Neutrophil (primary cell): ENCODE results near the gene CRYBB2.

Experiments used
- H3K27ac ChIP-seq: fragments of 200-600 bp; sonication (generic); 2 replicates; pipeline ENCODE4 v1.5.1; 2016; ENCODE audit warnings: mild to moderate bottlenecking, moderate library complexity
- H3K27me3 ChIP-seq: fragments of 200-600 bp; sonication (generic); 2 replicates; pipeline ENCODE4 v1.6.0; 2016; ENCODE audit warnings: mild to moderate bottlenecking
- H3K36me3 ChIP-seq: fragments of 200-600 bp; sonication (generic); 2 replicates; pipeline ENCODE4 v1.5.1; 2017
- H3K4me1 ChIP-seq, 2 experiments: fragments of 200-600 bp in 1 of 2; sonication (generic) in 1 of 2; 1 replicate in 1 of 2; 2 replicates in 1 of 2; pipeline versions ENCODE4 v1.5.1 to v1.6.1; 2013 to 2016; ENCODE audit warnings: low read depth in 1 of 2, low read length in 1 of 2, mild to moderate bottlenecking in 1 of 2, moderate library complexity in 1 of 2; ENCODE audit not compliant: control insufficient read depth in 1 of 2, insufficient read depth in 1 of 2
- H3K4me3 ChIP-seq, 2 experiments: fragments of 200-600 bp in 1 of 2; sonication (generic) in 1 of 2; 1 replicate in 1 of 2; 2 replicates in 1 of 2; pipeline ENCODE4 v1.5.1; 2013 to 2016; ENCODE audit warnings: low read depth in 1 of 2, low read length in 1 of 2, mild to moderate bottlenecking in 1 of 2, moderate library complexity in 1 of 2
- H3K9me3 ChIP-seq: fragments of 200-600 bp; sonication (generic); 2 replicates; pipeline ENCODE4 v1.5.1; 2016
- CTCF ChIP-seq: fragments of 200-600 bp; sonication (generic); IDR thresholded peaks from 2 replicates; pipeline ENCODE4 v1.5.1; 2016; ENCODE audit warnings: antibody characterized with exemption

Gene CRYBB2, protein sequence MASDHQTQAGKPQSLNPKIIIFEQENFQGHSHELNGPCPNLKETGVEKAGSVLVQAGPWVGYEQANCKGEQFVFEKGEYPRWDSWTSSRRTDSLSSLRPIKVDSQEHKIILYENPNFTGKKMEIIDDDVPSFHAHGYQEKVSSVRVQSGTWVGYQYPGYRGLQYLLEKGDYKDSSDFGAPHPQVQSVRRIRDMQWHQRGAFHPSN

DNA sequence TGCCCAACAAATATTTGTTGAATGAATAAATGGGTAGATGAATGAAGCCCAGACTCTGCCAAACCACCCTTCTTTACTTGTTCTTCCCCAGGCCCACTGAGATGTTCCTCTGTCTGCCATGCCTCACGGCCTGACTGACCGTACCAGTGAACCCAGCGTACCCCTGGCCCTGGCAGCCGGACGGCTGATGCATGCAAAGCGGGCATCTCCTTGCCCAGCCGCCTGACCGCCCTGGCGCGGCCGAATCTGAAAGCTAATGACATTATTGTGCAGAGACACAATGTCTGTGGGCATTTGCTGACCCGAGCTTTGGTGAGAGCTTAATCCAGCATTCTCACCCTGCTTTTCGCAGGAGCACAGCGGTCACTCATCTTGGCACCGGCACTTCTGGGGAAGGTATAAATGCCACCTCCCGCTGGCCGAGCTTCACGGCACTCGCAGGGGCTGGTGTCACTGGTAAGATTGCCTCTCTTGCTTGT, at the start of gene CRYBB2:
Gene CRYBB2 (plus strand): TSS at position 429 of the 479 bp plus-strand sequence. CDS start 1,791 bp downstream, outside the sequence.
- no peak within 1 kb of the TSS for H3K27ac ChIP-seq
- H3K4me3 ChIP-seq, result no peak within 1 kb of the TSS
- H3K27me3 ChIP-seq, result peaks cover 25% of the 10 kb centered on the region
- H3K36me3 ChIP-seq, result no peaks in the 10 kb centered on the region
- no peak for TF ChIP-seq CTCF
- H3K4me1 ChIP-seq, result no peaks in the 10 kb centered on the region
- H3K9me3 ChIP-seq, result no peaks in the 10 kb centered on the region

DNA sequence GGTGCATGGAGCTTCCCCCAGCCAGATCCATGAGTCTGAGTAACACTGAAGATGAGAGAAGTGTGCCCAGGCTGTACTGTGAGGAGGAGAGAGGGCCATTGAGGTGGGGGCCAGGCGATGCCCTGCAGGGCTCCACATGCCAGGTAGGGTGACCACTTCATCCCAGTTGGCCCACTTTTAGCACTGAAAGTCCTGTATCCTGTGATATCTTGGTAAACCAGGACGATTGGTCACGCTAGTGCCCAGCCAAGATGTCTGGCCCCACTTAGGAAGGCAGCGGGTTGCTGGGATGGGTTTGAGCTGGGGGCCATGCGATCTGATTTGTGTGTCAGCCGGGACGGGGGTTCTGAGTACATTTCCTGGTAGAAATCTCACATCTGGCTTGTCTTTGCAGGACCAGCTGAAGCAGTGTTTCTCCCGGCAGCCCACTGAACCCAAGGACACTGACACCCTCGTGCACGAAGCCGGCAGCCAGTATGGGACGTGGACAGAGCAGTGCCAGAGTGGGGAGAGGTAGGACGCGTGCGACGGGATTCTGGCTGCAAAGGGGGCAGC, 48.9 kb upstream of the CRYBB2 start:
- Histone ChIP-seq H3K4me3 (no peak overlapping the region), H3K4me1 (no peaks in the 10 kb centered on the region)
- TF ChIP-seq CTCF, result no peak

DNA sequence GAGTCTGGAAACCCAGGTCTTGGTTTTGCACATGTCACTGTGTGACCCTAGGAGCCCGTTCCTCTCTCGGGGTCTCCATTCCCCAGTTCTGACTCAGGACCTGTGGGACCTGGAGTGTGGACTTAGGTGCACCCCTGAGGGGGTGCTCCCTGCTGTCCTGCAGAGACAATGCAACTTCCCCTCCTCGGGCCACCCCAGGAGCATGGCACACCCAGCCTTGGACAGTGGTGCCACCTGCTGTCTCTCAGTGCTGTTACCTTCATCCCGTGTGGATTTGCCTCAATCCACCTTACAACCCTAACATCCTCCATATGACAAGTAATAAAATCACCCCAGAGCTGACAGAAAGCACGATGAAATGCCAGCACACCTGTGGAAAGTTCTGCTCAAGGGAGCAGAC, 47.3 kb upstream of the CRYBB2 start:
- no peaks in the 10 kb centered on the region for H3K27me3 ChIP-seq
- H3K4me1 ChIP-seq, result no peaks in the 10 kb centered on the region
- no peaks in the 10 kb centered on the region for H3K36me3 ChIP-seq
- TF ChIP-seq CTCF, result no peak
- no peak overlapping the region for H3K27ac ChIP-seq
- H3K4me3 ChIP-seq, result no peak overlapping the region
- no peaks in the 10 kb centered on the region for H3K9me3 ChIP-seq

More for the DNA sequence above, 48.9 kb upstream of the CRYBB2 start:
- H3K27ac ChIP-seq, result no peak overlapping the region
- H3K27me3 ChIP-seq, result no peaks in the 10 kb centered on the region
- no peaks in the 10 kb centered on the region for H3K36me3 ChIP-seq
- no peaks in the 10 kb centered on the region for H3K9me3 ChIP-seq

GRCh38 chr22:25174156-25174887, 45.1 kb upstream of the CRYBB2 start:
- no peak for TF ChIP-seq CTCF
- no peaks in the 10 kb centered on the region for H3K27me3 ChIP-seq
- no peaks in the 10 kb centered on the region for H3K4me1 ChIP-seq
- H3K27ac ChIP-seq, result no peak overlapping the region
- no peaks in the 10 kb centered on the region for H3K36me3 ChIP-seq
- H3K4me3 ChIP-seq, result no peak overlapping the region
- no peaks in the 10 kb centered on the region for H3K9me3 ChIP-seq

DNA sequence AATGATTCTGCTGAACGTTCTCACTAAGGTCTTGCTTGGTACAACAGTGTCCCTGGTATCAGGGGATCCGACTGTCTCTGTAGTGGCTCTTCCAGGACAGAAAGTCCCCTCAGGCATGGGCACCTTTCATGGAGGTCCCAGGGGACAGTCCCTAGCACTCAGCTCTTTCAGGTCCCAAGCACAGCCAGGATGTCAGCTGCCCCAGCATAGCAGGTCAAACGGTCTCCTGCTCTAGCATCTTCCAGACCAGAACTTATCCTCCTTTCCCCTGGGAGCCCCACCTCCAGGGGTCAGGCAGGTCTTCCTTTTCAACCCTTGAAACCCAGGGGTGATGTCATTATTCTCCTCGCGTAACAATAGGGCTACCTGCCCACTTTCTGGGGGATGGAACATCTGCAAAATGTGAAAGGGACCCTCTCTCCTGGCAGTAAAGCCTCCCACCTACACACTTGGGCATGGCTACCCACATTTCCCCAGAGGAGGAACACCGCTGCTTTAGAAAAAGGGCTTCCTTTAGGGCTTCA, 44.5 kb upstream of the CRYBB2 start:
- no peaks in the 10 kb centered on the region for H3K27me3 ChIP-seq
- no peaks in the 10 kb centered on the region for H3K9me3 ChIP-seq
- no peaks in the 10 kb centered on the region for H3K36me3 ChIP-seq
- no peak overlapping the region for H3K4me3 ChIP-seq
- TF ChIP-seq CTCF, result no peak
- H3K4me1 ChIP-seq, result no peaks in the 10 kb centered on the region
- H3K27ac ChIP-seq, result no peak overlapping the region
